ENCODE results near the gene SMARCAL1. TPM values are rescaled to one million over a fixed set of nuclear protein-coding genes. Genes with fewer than 3 reads are reported as not detected.

The SMARCAL1 gene
- total RNA-seq, 1 donor from 2014 or later, result 23.6 TPM

DNA sequence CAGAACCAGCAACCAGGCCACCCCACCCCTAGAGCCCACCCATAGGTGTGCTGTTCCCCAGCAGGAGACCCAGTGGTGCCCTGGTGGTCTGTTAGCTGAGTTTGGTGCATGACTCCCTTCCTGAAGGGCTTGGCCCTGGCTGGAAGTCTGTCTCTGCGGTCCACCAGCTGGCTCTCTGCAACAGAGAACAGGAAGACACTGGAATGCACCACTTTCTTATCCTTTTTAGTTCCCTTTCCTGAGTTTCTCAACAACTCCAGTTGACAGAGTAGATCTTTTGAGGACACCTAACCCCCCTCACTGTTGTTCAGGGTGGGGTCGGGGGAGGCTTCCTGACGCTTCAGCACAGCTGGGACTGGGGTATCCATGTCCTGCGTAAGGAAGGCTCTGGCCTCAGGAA lies 74.4 kb downstream of the SMARCAL1 start:
- TF ChIP-seq, protein P1, sequence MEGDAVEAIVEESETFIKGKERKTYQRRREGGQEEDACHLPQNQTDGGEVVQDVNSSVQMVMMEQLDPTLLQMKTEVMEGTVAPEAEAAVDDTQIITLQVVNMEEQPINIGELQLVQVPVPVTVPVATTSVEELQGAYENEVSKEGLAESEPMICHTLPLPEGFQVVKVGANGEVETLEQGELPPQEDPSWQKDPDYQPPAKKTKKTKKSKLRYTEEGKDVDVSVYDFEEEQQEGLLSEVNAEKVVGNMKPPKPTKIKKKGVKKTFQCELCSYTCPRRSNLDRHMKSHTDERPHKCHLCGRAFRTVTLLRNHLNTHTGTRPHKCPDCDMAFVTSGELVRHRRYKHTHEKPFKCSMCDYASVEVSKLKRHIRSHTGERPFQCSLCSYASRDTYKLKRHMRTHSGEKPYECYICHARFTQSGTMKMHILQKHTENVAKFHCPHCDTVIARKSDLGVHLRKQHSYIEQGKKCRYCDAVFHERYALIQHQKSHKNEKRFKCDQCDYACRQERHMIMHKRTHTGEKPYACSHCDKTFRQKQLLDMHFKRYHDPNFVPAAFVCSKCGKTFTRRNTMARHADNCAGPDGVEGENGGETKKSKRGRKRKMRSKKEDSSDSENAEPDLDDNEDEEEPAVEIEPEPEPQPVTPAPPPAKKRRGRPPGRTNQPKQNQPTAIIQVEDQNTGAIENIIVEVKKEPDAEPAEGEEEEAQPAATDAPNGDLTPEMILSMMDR (IDR thresholded peaks at IDR 0.05), result no peak
- Mint-ChIP-seq H3K27me3 (ENCODE audit: unreplicated experiment) (no peaks in the 10 kb centered on the region), H3K4me3 (ENCODE audit: unreplicated experiment) (no peak overlapping the region), H3K9me3 (ENCODE audit: unreplicated experiment) (no peaks in the 10 kb centered on the region), H3K4me1 (ENCODE audit: unreplicated experiment) (peaks cover 5% of the 10 kb centered on the region), H3K27ac (ENCODE audit: unreplicated experiment) (no peak overlapping the region), H3K36me3 (ENCODE audit: unreplicated experiment) (peaks cover 15% of the 10 kb centered on the region)
- no peak for DNase-seq (ENCODE audit: extremely low spot score, unreplicated experiment)

DNA sequence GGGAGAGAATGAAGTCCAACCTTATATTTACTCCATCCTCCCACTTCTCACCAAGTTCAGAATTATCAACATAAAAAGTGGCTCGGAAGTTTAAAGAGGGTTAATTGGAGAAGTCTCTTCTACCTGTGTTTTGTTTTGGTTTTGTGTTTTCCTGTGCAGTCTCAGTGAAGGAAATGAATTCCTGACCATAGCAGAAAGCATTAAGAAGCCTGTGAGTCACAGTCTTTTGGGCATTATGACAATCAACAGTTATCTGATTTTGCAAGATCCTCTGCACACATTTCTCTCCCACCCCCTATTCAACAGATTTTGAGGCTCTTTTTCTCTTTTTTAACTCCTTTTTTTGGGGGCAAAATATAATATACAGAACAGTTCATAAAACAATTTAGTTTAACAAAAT lies 77.8 kb downstream of the SMARCAL1 start:
- TF ChIP-seq, protein P1 (IDR thresholded peaks at IDR 0.05), result no peak
- Mint-ChIP-seq H3K4me1 (ENCODE audit: unreplicated experiment) (peaks cover 24% of the 10 kb centered on the region), H3K36me3 (ENCODE audit: unreplicated experiment) (no peaks in the 10 kb centered on the region), H3K27me3 (ENCODE audit: unreplicated experiment) (no peaks in the 10 kb centered on the region), H3K4me3 (ENCODE audit: unreplicated experiment) (no peak overlapping the region), H3K9me3 (ENCODE audit: unreplicated experiment) (no peaks in the 10 kb centered on the region), H3K27ac (ENCODE audit: unreplicated experiment) (peak overlapping the region; percentile 9)
- DNase-seq (ENCODE audit: extremely low spot score, unreplicated experiment), result no peak

DNA sequence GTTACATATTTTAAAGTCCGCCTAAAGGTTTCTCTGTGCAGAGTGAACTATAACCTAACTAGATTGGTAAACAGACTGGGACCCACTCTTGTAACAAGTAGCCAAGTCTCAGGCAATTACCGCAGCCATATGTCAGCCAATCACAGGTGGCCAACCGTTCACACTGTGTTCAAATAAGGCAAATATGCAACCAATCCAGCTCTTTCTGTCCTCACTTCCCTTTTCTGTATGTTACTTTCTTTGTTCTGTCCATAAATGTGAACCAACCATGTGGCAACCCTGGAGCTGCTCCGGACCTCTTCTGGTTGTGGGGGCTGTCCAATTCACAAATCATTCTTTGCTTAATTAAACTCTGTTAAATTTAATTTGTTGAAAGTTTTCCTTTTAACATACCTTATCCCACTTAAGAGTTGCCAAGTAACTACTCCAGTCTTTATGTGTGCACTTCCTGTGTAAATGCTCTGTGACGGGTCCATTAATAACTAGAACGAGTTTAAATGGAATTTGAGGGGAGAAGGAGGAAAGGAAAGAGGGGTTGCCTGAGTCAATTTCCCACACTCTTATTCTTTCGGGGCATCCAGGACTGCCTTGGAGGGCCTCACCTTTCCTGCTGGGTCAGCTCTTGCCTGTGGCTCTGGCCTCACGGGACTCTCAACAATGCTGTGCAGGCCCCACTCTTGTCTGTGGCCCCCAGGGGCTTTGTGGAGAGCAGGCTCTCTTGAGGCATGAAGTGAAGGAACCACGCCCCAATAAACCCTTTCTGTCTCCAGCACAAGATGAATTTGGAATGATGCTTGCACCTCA lies 79.7 kb downstream of the SMARCAL1 start:
- no peaks in the 10 kb centered on the region for H3K27me3 Mint-ChIP-seq (ENCODE audit: unreplicated experiment)
- TF ChIP-seq, protein P1 (IDR thresholded peaks at IDR 0.05), result no peak
- H3K9me3 Mint-ChIP-seq (ENCODE audit: unreplicated experiment), result no peaks in the 10 kb centered on the region
- DNase-seq (ENCODE audit: extremely low spot score, unreplicated experiment), result no peak
- H3K4me1 Mint-ChIP-seq (ENCODE audit: unreplicated experiment), result peaks cover 33% of the 10 kb centered on the region
- H3K4me3 Mint-ChIP-seq (ENCODE audit: unreplicated experiment), result no peak overlapping the region
- H3K27ac Mint-ChIP-seq (ENCODE audit: unreplicated experiment), result peak overlapping the region; percentile 57
- H3K36me3 Mint-ChIP-seq (ENCODE audit: unreplicated experiment), result no peaks in the 10 kb centered on the region

DNA sequence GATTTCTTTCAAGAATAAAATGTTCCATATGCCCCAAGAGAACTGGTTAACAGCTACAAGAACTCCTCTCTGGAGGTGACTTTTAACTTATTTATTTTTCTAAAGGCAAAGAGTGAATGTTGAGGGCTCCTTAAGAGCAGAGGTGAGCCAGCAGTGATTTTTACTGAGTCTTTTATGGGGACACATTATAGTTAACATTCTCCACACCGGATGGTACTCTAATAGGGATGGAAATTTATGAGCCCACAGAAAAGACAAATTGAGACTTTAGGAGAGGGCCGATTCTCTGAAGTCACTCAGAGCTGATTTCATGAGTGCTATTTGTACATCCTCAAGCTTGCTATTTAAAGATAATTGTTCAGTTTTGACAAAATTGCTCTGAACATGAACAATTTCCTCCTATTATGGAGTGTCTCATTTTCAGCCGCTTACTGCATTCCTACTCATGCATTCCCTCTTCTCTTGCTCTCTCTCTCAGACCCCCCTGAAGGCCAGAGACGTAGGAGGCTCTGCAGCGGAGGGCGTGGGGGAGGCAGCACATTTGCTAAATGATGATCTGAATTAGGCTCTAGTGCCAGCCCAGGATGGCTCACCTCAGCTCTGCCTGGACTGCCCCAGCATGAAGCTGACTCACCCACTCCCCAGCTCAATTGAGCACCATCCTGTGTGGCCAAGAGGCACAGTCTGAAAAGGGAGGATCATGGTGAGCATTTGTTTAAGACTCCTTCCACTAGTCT lies 80.5 kb downstream of the SMARCAL1 start:
- no peak for DNase-seq (ENCODE audit: extremely low spot score, unreplicated experiment)
- H3K9me3 Mint-ChIP-seq (ENCODE audit: unreplicated experiment), result no peaks in the 10 kb centered on the region
- no peaks in the 10 kb centered on the region for H3K36me3 Mint-ChIP-seq (ENCODE audit: unreplicated experiment)
- H3K4me1 Mint-ChIP-seq (ENCODE audit: unreplicated experiment), result peaks cover 39% of the 10 kb centered on the region
- no peak overlapping the region for H3K4me3 Mint-ChIP-seq (ENCODE audit: unreplicated experiment)
- H3K27ac Mint-ChIP-seq (ENCODE audit: unreplicated experiment), result peak overlapping the region; percentile 69
- TF ChIP-seq, protein P1 (IDR thresholded peaks at IDR 0.05), result no peak
- no peaks in the 10 kb centered on the region for H3K27me3 Mint-ChIP-seq (ENCODE audit: unreplicated experiment)

DNA sequence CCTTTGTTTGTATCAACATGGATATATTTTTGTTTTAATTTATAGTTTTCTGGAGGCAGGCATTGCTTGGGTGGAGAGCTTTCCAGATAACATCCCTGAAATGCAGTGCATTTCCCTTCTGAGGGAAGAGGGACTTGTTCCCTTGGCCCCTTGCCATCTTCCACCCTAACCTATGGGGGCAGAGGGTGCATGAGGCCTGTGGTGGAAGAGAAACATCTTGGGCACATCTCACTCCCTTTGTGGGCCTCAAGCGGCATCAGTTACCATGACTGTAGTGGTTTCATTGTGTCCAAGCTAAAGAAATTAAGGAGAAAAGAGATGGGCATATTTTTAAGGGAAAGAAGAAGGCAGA lies 81.0 kb downstream of the SMARCAL1 start:
- Mint-ChIP-seq H3K36me3 (ENCODE audit: unreplicated experiment) (no peaks in the 10 kb centered on the region), H3K4me1 (ENCODE audit: unreplicated experiment) (peaks cover 45% of the 10 kb centered on the region)

More for the DNA sequence above, 81.0 kb downstream of the SMARCAL1 start:
- H3K4me3 Mint-ChIP-seq (ENCODE audit: unreplicated experiment), result no peak overlapping the region
- DNase-seq (ENCODE audit: extremely low spot score, unreplicated experiment), result no peak
- peak overlapping the region; percentile 69 for H3K27ac Mint-ChIP-seq (ENCODE audit: unreplicated experiment)
- H3K27me3 Mint-ChIP-seq (ENCODE audit: unreplicated experiment), result no peaks in the 10 kb centered on the region
- no peaks in the 10 kb centered on the region for H3K9me3 Mint-ChIP-seq (ENCODE audit: unreplicated experiment)
- TF ChIP-seq, protein P1 (IDR thresholded peaks at IDR 0.05), result no peak

Data from osteocyte (in vitro differentiated cells).